Heart left ventricle (tissue), 16 donors: Measurements from ENCODE around the gene PYCARD. TPM values are rescaled to one million over a fixed set of nuclear protein-coding genes. Genes with fewer than 3 reads are reported as not detected.

Experiments
- ATAC-seq, 4 donors: fragments of 200-7000 bp; cut with Tn5 transposase; one replicate each; pipeline ENCODE4 v1.9.1; 2020 to 2022; ENCODE audit warnings: moderate library complexity in 4 of 4, mild to moderate bottlenecking in 3 of 4, moderate number of reproducible peaks in 1 of 4
- DNase-seq, 5 donors: peaks; one replicate each; pipeline ENCODE4 v3.0.0-alpha.2; 2020
- H3K27ac ChIP-seq, 12 donors: fragments of 200-600 bp; sonication (generic) in 4 of 12; one replicate each; pipeline versions ENCODE4 v1.5.0 to v1.8.0; 2016 to 2022; ENCODE audit warnings: mild to moderate bottlenecking in 2 of 12
- H3K27me3 ChIP-seq, 9 donors: fragments of 200-600 bp; sonication (generic) in 2 of 9; one replicate each; pipeline versions ENCODE4 v1.5.1 to v1.8.0; 2016 to 2022; ENCODE audit warnings: mild to moderate bottlenecking in 3 of 9
- H3K36me3 ChIP-seq, 9 donors: fragments of 200-600 bp; sonication (generic) in 2 of 9; one replicate each; pipeline versions ENCODE4 v1.5.0 to v1.8.0; 2018 to 2022; ENCODE audit warnings: mild to moderate bottlenecking in 2 of 9
- H3K4me1 ChIP-seq, 12 donors: fragments of 200-600 bp; sonication (generic) in 4 of 12; one replicate each; pipeline versions ENCODE4 v1.5.0 to v1.8.0; 2016 to 2022; ENCODE audit warnings: mild to moderate bottlenecking in 3 of 12
- H3K4me3 ChIP-seq, 12 donors: fragments of 200-600 bp; sonication (generic) in 4 of 12; one replicate each; pipeline versions ENCODE4 v1.5.0 to v1.8.0; 2017 to 2022; ENCODE audit warnings: mild to moderate bottlenecking in 9 of 12, moderate library complexity in 4 of 12
- H3K9me3 ChIP-seq, 12 donors: fragments of 200-600 bp; sonication (generic) in 4 of 12; one replicate each; pipeline versions ENCODE4 v1.5.0 to v1.8.0; 2016 to 2022; ENCODE audit warnings: mild to moderate bottlenecking in 1 of 12
- POLR2A ChIP-seq, 2 donors: fragments of 450-650 bp; IDR thresholded peaks; one replicate each; pipeline ENCODE4 v1.6.1; 2017; ENCODE audit warnings: antibody characterized with exemption in 2 of 2, mild to moderate bottlenecking in 2 of 2, moderate library complexity in 2 of 2
- WGBS, 4 donors: extraction: QIAGEN DNeasy Blood & Tissue Kit in 2 of 4; methylation state at CpG; one replicate each; pipeline versions ENCODE4 v1.1.5 to v1.1.7; 2013 to 2018; 5-methylcytosine and 5-hydroxymethylcytosine counted together
- intact Hi-C, 10 donors: fragments of 100-400 bp; cut with DNase I; formaldehyde crosslinking; loops; one replicate each; pipeline versions ENCODE4 v1.11.1 to v1.14.2; 2022
- polyA plus RNA-seq, 2 donors: library from polyadenylated mRNA; stranded (reverse); fragments of 200-250 nt; gene quantifications; one replicate each; pipeline ENCODE4 v1.2.3, GENCODE V29; 2013
- total RNA-seq, 9 donors: library from RNA; depleted of rRNA in 2 of 9; stranded (reverse); fragments of >200 nt in 2 of 9; fragmentation: NEBNext Ultra II Directional in 3 of 9; extraction: Animal tissue kit (Norgen Biotek cat#: 25700) in 3 of 9; gene quantifications; one replicate each; pipeline versions ENCODE4 v1.1.0 to v1.2.4, GENCODE V29; 2016 to 2023
- TF ChIP-seq, protein P1 (sequence below), 12 donors: fragments of 200-600 bp; sonication (generic) in 4 of 12; IDR thresholded peaks; one replicate each; pipeline versions ENCODE4 v1.5.0 to v1.8.0; 2018 to 2022; ENCODE audit warnings: antibody characterized with exemption in 12 of 12, mild to moderate bottlenecking in 5 of 12
- donor health status: ischemic (EF 13 %, LVEDD 7.1; RV severe dilation, severe dysfunction).
- donor health status: healthy with polysubstance abuse.
- donor health status: DM: no; HTN: yes; CAD: no.
- donor health status: DM: no; HTN: no; CAD: no.
- donor health status: ischemic (EF 25% LVEDD 6.9; RV normal size, moderate dysfunction).
- donor health status: ischemic (EF 25% LVEDD 5.7; RV mildly dilated, moderate dysfunction).
- donor health status: healthy.
- donor health status: DM: yes; HTN: yes; CAD: no.
- donor health status: ischemic (EF 35%, LVEDD 5.7; RV mildly dilated, moderate dysfunction).
- donor health status: nonischemic (EF 11% LVEDD 7.7; RV severe dilation, severe dysfunction).
- donor health status: DM: yes; HTN: yes; CAD: no.
- donor health status: PGD.
- donor health status: ischemic (EF 29% LVEDD 5.4; RV normal size, mild dysfunction).
- donor health status: nonischemic (EF 23%, LVEDD 6.1; RV moderate dilation, normal function).

Gene PYCARD
- total and polyA plus RNA-seq, 11 donors: 2.0 to 42.2 (median 5.2) TPM

DNA sequence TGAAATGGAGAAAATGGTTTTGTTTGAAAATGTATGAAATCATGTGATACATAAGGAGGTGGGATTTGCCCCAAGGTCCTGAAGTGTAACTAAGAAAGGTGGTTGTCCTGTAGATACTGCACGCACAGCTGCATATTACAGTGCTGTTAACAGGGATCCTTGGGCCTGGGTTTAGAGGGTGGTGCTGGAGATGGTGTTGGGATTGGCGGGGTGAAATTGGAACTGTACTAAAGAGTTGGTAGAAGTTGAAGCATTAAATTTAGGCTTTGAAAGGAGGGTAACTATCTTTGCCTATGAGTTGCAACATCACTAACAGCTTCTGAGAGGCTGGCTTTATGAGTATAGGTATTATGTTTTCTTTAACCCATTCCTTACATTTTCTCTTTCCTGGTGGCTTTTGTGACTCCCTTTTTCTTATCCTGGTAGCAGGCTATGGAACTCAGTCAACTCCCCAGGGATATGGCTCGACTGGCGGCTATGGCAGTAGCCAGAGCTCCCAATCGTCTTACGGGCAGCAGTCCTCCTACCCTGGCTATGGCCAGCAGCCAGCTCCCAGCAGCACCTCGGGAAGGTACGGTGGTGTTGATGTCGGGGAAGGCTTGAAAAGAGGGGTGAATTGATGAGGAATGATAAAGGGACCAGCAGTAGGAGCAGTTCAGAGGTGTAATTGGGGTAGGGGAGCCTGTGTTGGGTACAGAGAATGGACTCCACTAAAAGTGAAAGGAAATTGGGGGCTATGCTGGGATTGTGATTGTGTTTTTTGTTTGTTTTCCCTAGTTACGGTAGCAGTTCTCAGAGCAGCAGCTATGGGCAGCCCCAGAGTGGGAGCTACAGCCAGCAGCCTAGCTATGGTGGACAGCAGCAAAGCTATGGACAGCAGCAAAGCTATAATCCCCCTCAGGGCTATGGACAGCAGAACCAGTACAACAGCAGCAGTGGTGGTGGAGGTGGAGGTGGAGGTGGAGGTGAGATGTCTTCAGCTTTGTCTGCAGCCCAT is 18.8 kb downstream of the PYCARD start:
- WGBS, 4 donors: 57 to 63% (median 59%) methylated on average over 10 of the region's 10 CpGs
- Histone ChIP-seq H3K4me3 (peak overlapping the region in 1 of 12 donors; percentile 95), H3K36me3 (peaks cover 7 to 72% (median 65%) of the 10 kb centered on the region in 9 donors), H3K27ac (no peak overlapping the region), H3K27me3 (peaks cover 0 to 5% (median 0%) of the 10 kb centered on the region in 9 donors), H3K9me3 (no peaks in the 10 kb centered on the region), H3K4me1 (peaks cover 0 to 58% (median 38%) of the 10 kb centered on the region in 12 donors)
- TF ChIP-seq, protein P1, sequence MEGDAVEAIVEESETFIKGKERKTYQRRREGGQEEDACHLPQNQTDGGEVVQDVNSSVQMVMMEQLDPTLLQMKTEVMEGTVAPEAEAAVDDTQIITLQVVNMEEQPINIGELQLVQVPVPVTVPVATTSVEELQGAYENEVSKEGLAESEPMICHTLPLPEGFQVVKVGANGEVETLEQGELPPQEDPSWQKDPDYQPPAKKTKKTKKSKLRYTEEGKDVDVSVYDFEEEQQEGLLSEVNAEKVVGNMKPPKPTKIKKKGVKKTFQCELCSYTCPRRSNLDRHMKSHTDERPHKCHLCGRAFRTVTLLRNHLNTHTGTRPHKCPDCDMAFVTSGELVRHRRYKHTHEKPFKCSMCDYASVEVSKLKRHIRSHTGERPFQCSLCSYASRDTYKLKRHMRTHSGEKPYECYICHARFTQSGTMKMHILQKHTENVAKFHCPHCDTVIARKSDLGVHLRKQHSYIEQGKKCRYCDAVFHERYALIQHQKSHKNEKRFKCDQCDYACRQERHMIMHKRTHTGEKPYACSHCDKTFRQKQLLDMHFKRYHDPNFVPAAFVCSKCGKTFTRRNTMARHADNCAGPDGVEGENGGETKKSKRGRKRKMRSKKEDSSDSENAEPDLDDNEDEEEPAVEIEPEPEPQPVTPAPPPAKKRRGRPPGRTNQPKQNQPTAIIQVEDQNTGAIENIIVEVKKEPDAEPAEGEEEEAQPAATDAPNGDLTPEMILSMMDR (IDR thresholded peaks at IDR 0.05): no peak
- no peak for TF ChIP-seq POLR2A (IDR thresholded peaks at IDR 0.05)
- ATAC-seq (no peak), DNase-seq (no peak)
- intact Hi-C loops: loop anchor here in 8 of 10 donors (2.0 to 10.0 kb wide), 6 partner anchors 15 to 274 kb away; partner anchors contain the start of genes ZNF843 (in 5 of the 8), ARMC5 (in 2 of the 8), ZNF646 (in 1 of the 8) and ZNF668 (in 1 of the 8)

DNA sequence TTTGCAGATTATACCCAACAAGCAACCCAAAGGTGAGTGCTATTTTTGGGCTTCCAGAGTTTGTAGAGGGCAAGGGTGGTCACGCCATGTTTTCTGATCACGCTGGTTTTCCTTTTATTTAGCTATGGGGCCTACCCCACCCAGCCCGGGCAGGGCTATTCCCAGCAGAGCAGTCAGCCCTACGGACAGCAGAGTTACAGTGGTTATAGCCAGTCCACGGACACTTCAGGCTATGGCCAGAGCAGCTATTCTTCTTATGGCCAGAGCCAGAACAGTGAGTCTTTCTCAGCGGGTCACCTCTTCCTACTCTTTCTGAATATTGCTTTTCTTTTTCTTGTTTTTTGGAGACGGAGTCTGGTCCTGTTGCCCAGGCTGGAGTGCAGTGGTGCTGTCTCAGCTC is 20.2 kb downstream of the PYCARD start:
- DNase-seq (no peak), ATAC-seq (no peak)
- H3K36me3 ChIP-seq: peaks cover 3 to 59% (median 51%) of the 10 kb centered on the region in 9 donors
- peaks cover 0 to 69% (median 39%) of the 10 kb centered on the region in 12 donors for H3K4me1 ChIP-seq
- H3K27ac ChIP-seq: peak overlapping the region in 3 of 12 donors; percentile 4 to 95 (median 93)
- WGBS, 4 donors: 23 to 28% (median 24%) methylated on average over 7 of the region's 7 CpGs
- TF ChIP-seq POLR2A (IDR thresholded peaks at IDR 0.05): no peak
- TF ChIP-seq, protein P1 (IDR thresholded peaks at IDR 0.05): no peak
- peak overlapping the region in 9 of 12 donors; percentile 60 to 99 (median 83) for H3K4me3 ChIP-seq
- no peaks in the 10 kb centered on the region for H3K9me3 ChIP-seq
- H3K27me3 ChIP-seq: peaks cover 0 to 5% (median 0%) of the 10 kb centered on the region in 9 donors
- intact Hi-C loops: loop anchor here in 8 of 10 donors (2.0 to 10.0 kb wide), 6 partner anchors 16 to 275 kb away; partner anchors contain the start of genes ZNF843 (in 5 of the 8), ARMC5 (in 2 of the 8), ZNF646 (in 1 of the 8) and ZNF668 (in 1 of the 8)

DNA sequence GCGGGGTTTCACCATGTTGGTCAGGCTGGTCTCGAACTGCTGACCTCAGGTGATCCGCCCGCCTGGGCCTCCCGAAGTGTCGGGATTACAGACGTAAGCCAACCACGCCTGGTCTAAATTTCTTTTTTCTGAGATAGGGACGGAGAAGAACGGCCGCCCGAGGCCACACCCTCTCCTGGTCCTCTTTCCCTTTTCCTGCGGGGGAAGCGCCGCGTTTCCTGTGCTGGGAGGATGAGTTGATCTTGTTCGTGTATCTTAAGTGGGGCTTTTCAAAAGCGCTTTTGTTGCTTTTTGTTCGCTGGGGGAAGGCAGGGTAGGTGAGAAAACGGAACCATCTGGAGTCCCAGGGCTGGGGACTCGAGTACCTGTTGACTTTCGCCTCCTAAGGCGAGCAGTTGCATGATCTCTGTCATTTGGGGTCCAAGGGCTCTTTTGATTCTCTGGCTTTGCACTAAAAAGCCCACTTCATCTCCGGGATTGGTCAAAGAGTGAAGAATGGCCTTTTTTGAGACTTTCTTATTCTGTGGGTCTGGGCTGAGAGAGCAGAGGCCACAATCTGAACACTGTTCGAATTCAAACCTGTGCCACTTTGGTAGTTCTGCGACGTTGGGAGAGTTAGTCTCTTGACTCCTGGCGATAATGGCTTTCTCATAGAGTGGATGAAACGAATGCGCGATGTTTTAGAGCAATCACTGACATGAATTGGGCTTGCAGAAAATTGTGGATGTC is 21.3 kb downstream of the PYCARD start:
- ATAC-seq (peak in 2 of 4 donors; percentile 20 to 40), DNase-seq (peak in 4 of 5 donors; percentile 46 to 59 (median 54))
- peak overlapping the region in 11 of 12 donors; percentile 87 to 99 (median 93) for H3K27ac ChIP-seq
- H3K4me1 ChIP-seq: peaks cover 0 to 61% (median 38%) of the 10 kb centered on the region in 12 donors
- no peak for TF ChIP-seq POLR2A (IDR thresholded peaks at IDR 0.05)
- TF ChIP-seq, protein P1 (IDR thresholded peaks at IDR 0.05): no peak
- H3K4me3 ChIP-seq: peak overlapping the region; percentile 60 to 99 (median 86)
- peaks cover 0 to 47% (median 40%) of the 10 kb centered on the region in 9 donors for H3K36me3 ChIP-seq
- WGBS, 4 donors: 4 to 7% (median 6%) methylated on average over 28 to 31 of the region's 31 CpGs
- peaks cover 0 to 5% (median 0%) of the 10 kb centered on the region in 9 donors for H3K27me3 ChIP-seq
- H3K9me3 ChIP-seq: no peaks in the 10 kb centered on the region
- intact Hi-C loops: loop anchor here in 7 of 10 donors (5.0 to 10.0 kb wide), 5 partner anchors 106 to 276 kb away; partner anchors contain the start of genes ZNF843 (in 5 of the 7), ARMC5 (in 2 of the 7), ZNF646 (in 1 of the 7) and ZNF668 (in 1 of the 7)
